K562 (cell line): ENCODE measurements around the gene C6orf89. TPM values are rescaled to one million over a fixed set of nuclear protein-coding genes. Genes with fewer than 3 reads are reported as not detected.

Experiments used
- CBX8 ChIP-seq: fragments of 200-600 bp; sonication (generic); IDR thresholded peaks from 2 replicates; pipeline ENCODE4 v1.6.1; 2012; ENCODE audit warnings: borderline replicate concordance, mixed run types, low read depth, mild to moderate bottlenecking, moderate library complexity, mixed read lengths, low read length, control low read depth, inconsistent platforms; ENCODE audit not compliant: poor library complexity, severe bottlenecking; ENCODE audit errors: extremely low read depth
- CC2D1A ChIP-seq: fragments of 450-650 bp; IDR thresholded peaks from 2 replicates; pipeline ENCODE4 v1.6.1; 2017; ENCODE audit warnings: mild to moderate bottlenecking
- ELF2 ChIP-seq: fragments of 250-450 bp; sonication (Bioruptor Pico); IDR thresholded peaks from 2 replicates; pipeline ENCODE4 v1.5.0; 2021; ENCODE audit warnings: mild to moderate bottlenecking
- ELK1 ChIP-seq: sonication (generic); formaldehyde crosslinking; IDR thresholded peaks from 2 replicates; pipeline ENCODE4 v1.8.1; 2022; ENCODE audit warnings: missing genetic modification reagents
- FOXJ3 ChIP-seq: sonication (generic); formaldehyde crosslinking; IDR thresholded peaks from 2 replicates; pipeline ENCODE4 v1.4.0; 2020; ENCODE audit warnings: mild to moderate bottlenecking, missing genetic modification reagents
- HDGF ChIP-seq: fragments of 450-650 bp; IDR thresholded peaks from 2 replicates; pipeline ENCODE4 v1.6.1; 2016
- HMG20A ChIP-seq: fragments of 450-650 bp; formaldehyde crosslinking; conservative IDR thresholded peaks from 2 replicates; pipeline ENCODE4 v1.4.0; 2020; ENCODE audit warnings: mild to moderate bottlenecking, mixed read lengths
- KDM5B ChIP-seq: fragments of 200-600 bp; sonication (generic); IDR thresholded peaks from 2 replicates; pipeline ENCODE4 v1.6.1; 2012; ENCODE audit warnings: low read depth, mild to moderate bottlenecking, moderate library complexity, low read length, control low read depth, inconsistent platforms; ENCODE audit not compliant: insufficient replicate concordance
- LARP7 ChIP-seq: fragments of 450-650 bp; IDR thresholded peaks from 2 replicates; pipeline ENCODE4 v1.6.1; 2016
- MTA1 ChIP-seq: fragments of 450-650 bp; IDR thresholded peaks from 2 replicates; pipeline ENCODE4 v1.6.1; 2017; ENCODE audit warnings: borderline replicate concordance
- MTA3 ChIP-seq: fragments of 450-650 bp; formaldehyde crosslinking; IDR thresholded peaks from 2 replicates; pipeline ENCODE4 v1.6.1; 2017; ENCODE audit warnings: mild to moderate bottlenecking, borderline replicate concordance
- NBN ChIP-seq: fragments of 450-650 bp; IDR thresholded peaks from 2 replicates; pipeline ENCODE4 v1.6.1; 2016; ENCODE audit warnings: low read depth, mild to moderate bottlenecking
- PPARD ChIP-seq: fragments of 250-450 bp; sonication (Bioruptor Pico); IDR thresholded peaks from 2 replicates; pipeline ENCODE4 v1.8.0; 2022; ENCODE audit warnings: inconsistent platforms, mild to moderate bottlenecking, moderate library complexity
- RBBP5 ChIP-seq: fragments of 200-600 bp; sonication (generic); IDR thresholded peaks from 2 replicates; pipeline ENCODE4 v1.6.1; 2012; ENCODE audit warnings: borderline replicate concordance, mild to moderate bottlenecking, low read length, control low read depth, inconsistent platforms; ENCODE audit not compliant: insufficient read depth, poor library complexity, severe bottlenecking
- SAFB ChIP-seq: fragments of 200-400 bp; formaldehyde crosslinking; IDR thresholded peaks from 2 replicates; pipeline ENCODE4 v1.6.1; 2017; ENCODE audit warnings: low read depth, low read length, borderline replicate concordance
- SIN3A ChIP-seq, 2 experiments: fragments of 150-350 bp in 1 of 2; IDR thresholded peaks; 2 replicates each; pipeline ENCODE4 v1.6.1; 2011 to 2016; ENCODE audit warnings: borderline replicate concordance in 2 of 2, low read depth in 2 of 2, low read length in 2 of 2, mild to moderate bottlenecking in 2 of 2, moderate library complexity in 2 of 2; ENCODE audit not compliant: control insufficient read depth in 1 of 2
- SRSF9 ChIP-seq: fragments of 200-400 bp; formaldehyde crosslinking; IDR thresholded peaks from 2 replicates; pipeline ENCODE4 v1.6.1; 2017; ENCODE audit warnings: low read depth, low read length, borderline replicate concordance
- ZNF12 ChIP-seq: sonication (generic); formaldehyde crosslinking; IDR thresholded peaks from 2 replicates; pipeline ENCODE4 v1.4.0; 2020; ENCODE audit warnings: mild to moderate bottlenecking, missing genetic modification reagents
- ZNF436 ChIP-seq: fragments of 250-450, 450-650 bp; sonication (Bioruptor Pico); formaldehyde crosslinking; IDR thresholded peaks from 2 replicates; pipeline ENCODE4 v1.7.0; 2020; ENCODE audit warnings: mild to moderate bottlenecking
- ZNF57 ChIP-seq: fragments of 450-650 bp; formaldehyde crosslinking; IDR thresholded peaks from 2 replicates; pipeline ENCODE4 v1.4.0; 2020; ENCODE audit warnings: mild to moderate bottlenecking, moderate library complexity
- ZNF644 ChIP-seq: fragments of 200-800 bp; sonication (Bioruptor generic); IDR thresholded peaks from 2 replicates; pipeline ENCODE4 v1.6.1; 2016; ENCODE audit warnings: low read depth, missing genetic modification characterization, missing compliant biosample characterization
- ZNF668 ChIP-seq: fragments of 250-450 bp; sonication (Bioruptor Pico); IDR thresholded peaks from 2 replicates; pipeline ENCODE4 v1.8.0; 2022; ENCODE audit warnings: mild to moderate bottlenecking, inconsistent platforms
- polyA plus RNA-seq, 8 experiments: library from polyadenylated mRNA; depleted of rRNA in 4 of 8; stranded (reverse) in 5 of 8; unstranded in 3 of 8; fragments of >200 nt; fragmentation: Nextera tagmentation in 2 of 8; fragmentation: Illumina TruSeq in 1 of 8; extraction: Ambion mirVana in 2 of 8; extraction: Trizol in 1 of 8; gene quantifications; 2 replicates each; pipeline versions ENCODE4 v1.2.1 to v1.2.3, GENCODE V29; 2011 to 2014; ENCODE audit warnings: inconsistent platforms in 1 of 8, missing spikeins in 1 of 8
- total RNA-seq, 7 experiments: library from RNA; depleted of rRNA in 6 of 7; stranded (reverse); fragments of >200 nt in 6 of 7; fragmentation: Illumina TruSeq in 2 of 7; extraction: Trizol in 2 of 7; gene quantifications; 2 replicates each; pipeline versions ENCODE4 v1.2.1 to v1.2.3, GENCODE V29; 2011 to 2021; ENCODE audit warnings: low replicate concordance in 1 of 7
- TF ChIP-seq, protein P1 (sequence below): sonication (generic); formaldehyde crosslinking; IDR thresholded peaks from 2 replicates; pipeline ENCODE4 v1.8.0; 2023; ENCODE audit warnings: missing genetic modification reagents, mild to moderate bottlenecking, borderline replicate concordance

Gene C6orf89
- total and polyA plus RNA-seq, 9 of the 15 experiments (the other 6 are each of a cell fraction or from before 2014, with no cell fraction given) = 35.2 to 111 (median 58.5) TPM

- peak; percentile 68; the same call in 1 of the 2 replicates for TF ChIP-seq MTA3
- 0 out of 2 replicates have a peak, but pooled peaks have one; percentile 44 for TF ChIP-seq ZNF12 (CRISPR knock-in tag)
- no peak for TF ChIP-seq SRSF9
- no peak for TF ChIP-seq FOXJ3 (CRISPR knock-in tag)
- TF ChIP-seq NBN = peak; percentile 80; the same call in 1 of the 2 replicates
- no peak for TF ChIP-seq PPARD (CRISPR knock-in tag)
- no peak for TF ChIP-seq ZNF668 (CRISPR knock-in tag)
- TF ChIP-seq, protein P1, sequence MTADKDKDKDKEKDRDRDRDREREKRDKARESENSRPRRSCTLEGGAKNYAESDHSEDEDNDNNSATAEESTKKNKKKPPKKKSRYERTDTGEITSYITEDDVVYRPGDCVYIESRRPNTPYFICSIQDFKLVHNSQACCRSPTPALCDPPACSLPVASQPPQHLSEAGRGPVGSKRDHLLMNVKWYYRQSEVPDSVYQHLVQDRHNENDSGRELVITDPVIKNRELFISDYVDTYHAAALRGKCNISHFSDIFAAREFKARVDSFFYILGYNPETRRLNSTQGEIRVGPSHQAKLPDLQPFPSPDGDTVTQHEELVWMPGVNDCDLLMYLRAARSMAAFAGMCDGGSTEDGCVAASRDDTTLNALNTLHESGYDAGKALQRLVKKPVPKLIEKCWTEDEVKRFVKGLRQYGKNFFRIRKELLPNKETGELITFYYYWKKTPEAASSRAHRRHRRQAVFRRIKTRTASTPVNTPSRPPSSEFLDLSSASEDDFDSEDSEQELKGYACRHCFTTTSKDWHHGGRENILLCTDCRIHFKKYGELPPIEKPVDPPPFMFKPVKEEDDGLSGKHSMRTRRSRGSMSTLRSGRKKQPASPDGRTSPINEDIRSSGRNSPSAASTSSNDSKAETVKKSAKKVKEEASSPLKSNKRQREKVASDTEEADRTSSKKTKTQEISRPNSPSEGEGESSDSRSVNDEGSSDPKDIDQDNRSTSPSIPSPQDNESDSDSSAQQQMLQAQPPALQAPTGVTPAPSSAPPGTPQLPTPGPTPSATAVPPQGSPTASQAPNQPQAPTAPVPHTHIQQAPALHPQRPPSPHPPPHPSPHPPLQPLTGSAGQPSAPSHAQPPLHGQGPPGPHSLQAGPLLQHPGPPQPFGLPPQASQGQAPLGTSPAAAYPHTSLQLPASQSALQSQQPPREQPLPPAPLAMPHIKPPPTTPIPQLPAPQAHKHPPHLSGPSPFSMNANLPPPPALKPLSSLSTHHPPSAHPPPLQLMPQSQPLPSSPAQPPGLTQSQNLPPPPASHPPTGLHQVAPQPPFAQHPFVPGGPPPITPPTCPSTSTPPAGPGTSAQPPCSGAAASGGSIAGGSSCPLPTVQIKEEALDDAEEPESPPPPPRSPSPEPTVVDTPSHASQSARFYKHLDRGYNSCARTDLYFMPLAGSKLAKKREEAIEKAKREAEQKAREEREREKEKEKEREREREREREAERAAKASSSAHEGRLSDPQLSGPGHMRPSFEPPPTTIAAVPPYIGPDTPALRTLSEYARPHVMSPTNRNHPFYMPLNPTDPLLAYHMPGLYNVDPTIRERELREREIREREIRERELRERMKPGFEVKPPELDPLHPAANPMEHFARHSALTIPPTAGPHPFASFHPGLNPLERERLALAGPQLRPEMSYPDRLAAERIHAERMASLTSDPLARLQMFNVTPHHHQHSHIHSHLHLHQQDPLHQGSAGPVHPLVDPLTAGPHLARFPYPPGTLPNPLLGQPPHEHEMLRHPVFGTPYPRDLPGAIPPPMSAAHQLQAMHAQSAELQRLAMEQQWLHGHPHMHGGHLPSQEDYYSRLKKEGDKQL (CRISPR knock-in tag) = no peak
- no peak for TF ChIP-seq ZNF57
- no peak for TF ChIP-seq MTA1
- no peak for TF ChIP-seq ZNF436
- TF ChIP-seq ELK1 (CRISPR knock-in tag) = no peak
- no peak for TF ChIP-seq ELF2 (CRISPR knock-in tag)
- no peak for TF ChIP-seq SAFB
- no peak for TF ChIP-seq KDM5B
- no peak for TF ChIP-seq ZNF644
- no peak for TF ChIP-seq HMG20A (CRISPR knock-in tag)
- peak; percentile 31 for TF ChIP-seq RBBP5
- TF ChIP-seq HDGF = no peak
- TF ChIP-seq CC2D1A = no peak
- TF ChIP-seq SIN3A (IDR thresholded peaks at IDR 0.05; ENCODE audit: borderline replicate concordance in 2 of 2, control insufficient read depth in 1 of 2, low read depth in 2 of 2, low read length in 2 of 2) = peak; percentile 97 to 98
- no peak for TF ChIP-seq LARP7
- no peak for TF ChIP-seq CBX8
These were observed 36.9 kb upstream of the C6orf89 start (continued) for GRCh38 chr6:36848658-36849441.
